ENCODE measurements around the gene OXTR. TPM values are rescaled to one million over a fixed set of nuclear protein-coding genes. Genes with fewer than 3 reads are reported as not detected.

Gene OXTR
- total RNA-seq, 4 donors from 2014 or later, result 0.27 to 4.2 (median 0.49) TPM; not detected in 1

DNA sequence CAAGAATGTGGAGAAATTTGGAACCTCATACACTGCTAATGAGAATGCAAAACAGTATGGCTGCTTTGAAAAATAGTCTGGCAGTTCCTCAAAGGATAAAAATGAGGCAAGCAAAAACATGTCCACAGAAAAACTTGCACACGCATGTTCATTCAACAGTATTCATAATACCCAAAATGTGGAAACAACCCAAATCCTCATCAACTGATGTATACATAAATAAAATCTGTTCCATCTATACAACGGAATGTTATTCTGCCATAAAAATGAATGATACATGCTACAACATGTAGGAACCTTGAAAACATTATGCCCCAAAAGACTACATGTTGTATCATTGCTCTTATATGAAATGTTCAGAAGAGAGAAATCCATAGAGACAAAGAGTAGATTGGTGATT is 36.4 kb upstream of the OXTR start:
- no peak overlapping the region for H3K27ac ChIP-seq
- no peaks in the 10 kb centered on the region for H3K27me3 ChIP-seq
- peaks cover 0 to 14% (median 0%) of the 10 kb centered on the region in 3 donors for H3K9me3 ChIP-seq
- no peaks in the 10 kb centered on the region for H3K4me1 ChIP-seq
- WGBS, 2 donors (ENCODE audit: low coverage in 1 of 2), result 86 to 93% methylated on average over 2 of the region's 2 CpGs
- no peaks in the 10 kb centered on the region for H3K36me3 ChIP-seq
- no peak for ATAC-seq
- H3K4me3 ChIP-seq, result no peak overlapping the region
- TF ChIP-seq EP300 (IDR thresholded peaks at IDR 0.05), result no peak
- TF ChIP-seq CTCF (IDR thresholded peaks at IDR 0.05), result no peak
- no peak for TF ChIP-seq POLR2AphosphoS5 (IDR thresholded peaks at IDR 0.05)
- no peak for TF ChIP-seq POLR2A (IDR thresholded peaks at IDR 0.05)

- H3K9me3 ChIP-seq, result peaks cover 0 to 27% (median 0%) of the 10 kb centered on the region in 3 donors
- no peak overlapping the region for H3K4me3 ChIP-seq
- no peak for ATAC-seq
- H3K36me3 ChIP-seq, result no peaks in the 10 kb centered on the region
- H3K4me1 ChIP-seq, result no peaks in the 10 kb centered on the region
- H3K27ac ChIP-seq, result no peak overlapping the region
- WGBS, 2 donors (ENCODE audit: low coverage in 1 of 2), result 81% methylated on average over 2 of the region's 3 CpGs
- TF ChIP-seq CTCF (IDR thresholded peaks at IDR 0.05), result no peak
- no peak for TF ChIP-seq POLR2A (IDR thresholded peaks at IDR 0.05)
- no peak for TF ChIP-seq POLR2AphosphoS5 (IDR thresholded peaks at IDR 0.05)
- no peak for TF ChIP-seq EP300 (IDR thresholded peaks at IDR 0.05)
- no peaks in the 10 kb centered on the region for H3K27me3 ChIP-seq
Observed at GRCh38 chr3:8802256-8802655, 32.8 kb upstream of the OXTR start.

GRCh38 chr3:8800016-8800415 is 30.6 kb upstream of the OXTR start:
- Histone ChIP-seq H3K27ac (no peak overlapping the region), H3K4me3 (no peak overlapping the region), H3K36me3 (no peaks in the 10 kb centered on the region), H3K9me3 (peaks cover 0 to 27% (median 0%) of the 10 kb centered on the region in 3 donors), H3K4me1 (no peaks in the 10 kb centered on the region), H3K27me3 (no peaks in the 10 kb centered on the region)
- 64 to 75% methylated on average over 2 of the region's 3 CpGs for WGBS, 2 donors (ENCODE audit: low coverage in 1 of 2)
- no peak for ATAC-seq
- TF ChIP-seq CTCF (IDR thresholded peaks at IDR 0.05) (no peak), POLR2AphosphoS5 (IDR thresholded peaks at IDR 0.05) (no peak), POLR2A (IDR thresholded peaks at IDR 0.05) (no peak), EP300 (IDR thresholded peaks at IDR 0.05) (no peak)

DNA sequence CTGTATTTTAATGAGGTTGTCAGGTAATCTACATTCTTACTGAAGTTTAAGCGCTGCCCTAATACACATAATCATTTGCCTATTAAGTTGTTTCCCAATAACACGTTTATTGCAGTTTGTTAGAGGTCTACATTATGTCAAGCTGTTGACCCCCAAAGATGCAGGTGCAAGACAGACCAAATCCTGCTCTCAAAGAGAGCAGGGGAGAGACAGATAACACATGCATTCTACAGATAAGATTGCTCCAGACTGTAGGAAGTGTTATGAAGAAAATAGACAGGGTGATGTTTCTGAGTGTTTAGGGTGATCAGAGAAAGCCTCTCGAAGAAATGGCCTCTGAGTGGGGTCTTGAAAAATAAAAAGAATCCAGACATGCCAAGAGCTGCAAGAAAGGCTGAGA is 24.8 kb upstream of the OXTR start:
- Histone ChIP-seq H3K27me3 (no peaks in the 10 kb centered on the region), H3K27ac (no peak overlapping the region), H3K9me3 (peaks cover 0 to 21% (median 0%) of the 10 kb centered on the region in 3 donors), H3K4me1 (no peaks in the 10 kb centered on the region), H3K36me3 (no peaks in the 10 kb centered on the region), H3K4me3 (no peak overlapping the region)
- TF ChIP-seq CTCF (IDR thresholded peaks at IDR 0.05), result no peak
- no peak for TF ChIP-seq POLR2AphosphoS5 (IDR thresholded peaks at IDR 0.05)
- no peak for TF ChIP-seq EP300 (IDR thresholded peaks at IDR 0.05)
- TF ChIP-seq POLR2A (IDR thresholded peaks at IDR 0.05), result no peak
- ATAC-seq, result no peak
- WGBS, 2 donors (ENCODE audit: low coverage in 1 of 2), result 78% methylated on average over 3 of the region's 3 CpGs; no CpG with 5 or more reads in 1 of the 2 donors

- WGBS, 2 donors (ENCODE audit: low coverage in 1 of 2), result 33 to 100% methylated on average over 1 to 3 of the region's 7 CpGs
- Histone ChIP-seq H3K27me3 (no peaks in the 10 kb centered on the region), H3K36me3 (no peaks in the 10 kb centered on the region), H3K9me3 (peaks cover 0 to 30% (median 0%) of the 10 kb centered on the region in 3 donors), H3K4me3 (no peak overlapping the region), H3K27ac (no peak overlapping the region), H3K4me1 (no peaks in the 10 kb centered on the region)
- TF ChIP-seq POLR2A (IDR thresholded peaks at IDR 0.05), result no peak
- no peak for TF ChIP-seq POLR2AphosphoS5 (IDR thresholded peaks at IDR 0.05)
- no peak for TF ChIP-seq CTCF (IDR thresholded peaks at IDR 0.05)
- no peak for TF ChIP-seq EP300 (IDR thresholded peaks at IDR 0.05)
- ATAC-seq, result no peak
Observed at GRCh38 chr3:8793242-8793641, 23.8 kb upstream of the OXTR start.

All from gastroesophageal sphincter (tissue), 4 donors.